GM12872 (cell line): Measurements from ENCODE around the gene PLA2G2F.

Source experiments
- CTCF ChIP-seq: IDR thresholded peaks from 3 replicates; pipeline ENCODE4 v1.5.1; 2011; ENCODE audit warnings: low read depth, mild to moderate bottlenecking, low read length, moderate library complexity; ENCODE audit not compliant: insufficient read depth

PLA2G2F gene

GRCh38 chr1:20095564-20096434, 43.3 kb upstream of the PLA2G2F start:
- TF ChIP-seq CTCF, result no peak

- TF ChIP-seq CTCF, result no peak
These were observed 42.2 kb upstream of the PLA2G2F start for GRCh38 chr1:20096840-20097447.

DNA sequence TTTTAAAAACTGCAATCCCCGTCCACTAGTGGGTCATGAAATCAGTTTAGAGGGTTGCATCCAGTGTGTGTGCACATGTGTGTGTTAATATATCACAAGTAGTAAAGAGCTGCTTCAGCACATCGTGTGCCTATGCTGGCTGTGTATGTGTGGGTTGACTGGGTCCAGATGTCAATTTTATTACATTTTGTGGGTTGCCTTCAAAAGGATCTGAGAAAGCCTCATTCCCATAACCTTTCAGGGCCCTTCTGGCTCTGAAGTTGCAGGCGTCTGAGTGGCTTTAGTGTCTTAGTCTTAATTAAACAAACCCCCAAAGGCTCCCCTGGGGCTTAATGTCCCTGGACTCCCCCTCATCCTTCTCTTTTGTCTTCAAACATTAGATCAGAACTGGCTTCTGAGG, 39.6 kb upstream of the PLA2G2F start:
- TF ChIP-seq CTCF, result no peak

GRCh38 chr1:20100632-20101355, 38.3 kb upstream of the PLA2G2F start:
- peak; percentile 85 for TF ChIP-seq CTCF

GRCh38 chr1:20102875-20103274, 36.2 kb upstream of the PLA2G2F start:
- no peak for TF ChIP-seq CTCF

DNA sequence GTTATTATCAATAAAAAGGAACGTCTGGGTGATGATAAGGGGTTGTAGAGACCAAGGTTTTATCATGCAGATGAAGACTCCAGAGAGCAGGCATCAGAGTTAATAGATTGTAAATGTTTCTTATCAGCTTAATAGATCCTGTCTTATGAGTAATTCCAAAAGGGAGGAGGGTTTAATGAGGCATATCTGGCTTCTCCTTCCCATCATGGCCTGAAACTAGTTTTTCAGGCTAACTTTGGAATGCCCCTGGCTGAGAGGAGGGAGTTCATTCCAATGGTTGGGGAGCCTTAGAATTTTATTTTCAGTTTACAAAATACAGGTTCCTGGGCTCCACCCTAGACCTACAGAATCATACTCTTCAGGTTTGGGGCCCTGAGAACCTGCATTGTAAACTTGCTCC, 33.3 kb upstream of the PLA2G2F start:
- no peak for TF ChIP-seq CTCF

DNA sequence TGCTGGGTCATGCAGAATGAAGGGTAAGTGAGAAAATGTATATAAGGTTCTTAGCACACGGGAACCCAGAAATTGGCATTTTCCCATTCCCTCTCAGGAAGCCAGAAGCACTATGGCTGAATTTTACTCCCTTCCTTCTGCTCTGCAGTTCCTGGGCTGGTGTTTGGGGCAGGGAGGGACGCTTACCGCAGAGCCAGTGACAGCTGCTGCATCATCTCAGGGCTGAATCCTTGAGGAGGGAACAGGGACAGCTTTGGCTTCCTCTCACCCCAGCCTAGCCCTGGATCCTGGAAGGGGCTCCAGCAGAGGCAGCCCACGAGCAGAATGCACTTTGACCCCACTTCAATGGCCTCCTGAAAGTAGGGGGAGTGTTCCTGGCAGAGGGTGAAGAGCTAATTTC, 31.8 kb upstream of the PLA2G2F start:
- TF ChIP-seq CTCF, result no peak
